Measurements from ENCODE around the gene COTL1. TPM values are rescaled to one million over a fixed set of nuclear protein-coding genes. Genes with fewer than 3 reads are reported as not detected.
A peak's percentile ranks its signal among the peaks of the same experiment; 100 is the strongest.

The COTL1 gene
- total RNA-seq, 1 donor from 2014 or later, result 129 TPM

- Histone ChIP-seq H3K4me3 (no peak overlapping the region), H3K36me3 (no peaks in the 10 kb centered on the region), H3K27me3 (no peaks in the 10 kb centered on the region), H3K9me3 (no peaks in the 10 kb centered on the region), H3K4me1 (peaks cover 59% of the 10 kb centered on the region), H3K27ac (peak overlapping the region; percentile 53)
- no peak for DNase-seq
- ATAC-seq, result no peak
- intact Hi-C loops (cut with DNase I), result no loop called here
- TF ChIP-seq CTCF (IDR thresholded peaks at IDR 0.05), result no peak
These were observed 19.5 kb downstream of the COTL1 start for GRCh38 chr16:84598360-84598759.

- H3K27ac ChIP-seq, result peak overlapping the region; percentile 53
- H3K9me3 ChIP-seq, result no peaks in the 10 kb centered on the region
- peaks cover 57% of the 10 kb centered on the region for H3K4me1 ChIP-seq
- H3K4me3 ChIP-seq, result no peak overlapping the region
- DNase-seq, result no peak
- no peaks in the 10 kb centered on the region for H3K36me3 ChIP-seq
- intact Hi-C loops (cut with DNase I), result no loop called here
- TF ChIP-seq CTCF (IDR thresholded peaks at IDR 0.05), result no peak
- no peaks in the 10 kb centered on the region for H3K27me3 ChIP-seq
- no peak for ATAC-seq
These were observed 19.9 kb downstream of the COTL1 start for GRCh38 chr16:84597931-84598351.

DNA sequence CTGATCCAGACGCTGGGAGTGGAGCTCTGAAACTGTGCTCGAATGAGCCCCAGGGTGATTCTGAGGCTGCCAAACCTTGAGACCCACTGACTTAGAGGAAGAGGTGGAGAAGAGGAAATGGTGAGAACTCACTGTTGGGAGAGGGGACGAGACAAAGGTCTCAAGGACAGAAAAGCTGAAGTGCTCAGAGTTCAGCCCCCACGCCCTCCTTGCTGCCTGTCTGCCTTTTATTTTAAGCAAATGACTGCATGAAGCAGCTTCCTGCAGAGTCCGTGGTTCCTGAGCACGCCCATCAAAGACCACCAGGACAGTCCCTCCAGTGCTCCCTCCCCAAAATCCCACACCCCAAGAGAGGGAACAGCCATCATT, 20.4 kb downstream of the COTL1 start:
- Histone ChIP-seq H3K36me3 (no peaks in the 10 kb centered on the region), H3K27me3 (no peaks in the 10 kb centered on the region), H3K27ac (peak overlapping the region; percentile 53), H3K4me3 (no peak overlapping the region), H3K4me1 (peaks cover 55% of the 10 kb centered on the region), H3K9me3 (no peaks in the 10 kb centered on the region)
- TF ChIP-seq CTCF (IDR thresholded peaks at IDR 0.05), result no peak
- ATAC-seq (peak; percentile 64), DNase-seq (no peak)
- intact Hi-C loops (cut with DNase I), result no loop called here

DNA sequence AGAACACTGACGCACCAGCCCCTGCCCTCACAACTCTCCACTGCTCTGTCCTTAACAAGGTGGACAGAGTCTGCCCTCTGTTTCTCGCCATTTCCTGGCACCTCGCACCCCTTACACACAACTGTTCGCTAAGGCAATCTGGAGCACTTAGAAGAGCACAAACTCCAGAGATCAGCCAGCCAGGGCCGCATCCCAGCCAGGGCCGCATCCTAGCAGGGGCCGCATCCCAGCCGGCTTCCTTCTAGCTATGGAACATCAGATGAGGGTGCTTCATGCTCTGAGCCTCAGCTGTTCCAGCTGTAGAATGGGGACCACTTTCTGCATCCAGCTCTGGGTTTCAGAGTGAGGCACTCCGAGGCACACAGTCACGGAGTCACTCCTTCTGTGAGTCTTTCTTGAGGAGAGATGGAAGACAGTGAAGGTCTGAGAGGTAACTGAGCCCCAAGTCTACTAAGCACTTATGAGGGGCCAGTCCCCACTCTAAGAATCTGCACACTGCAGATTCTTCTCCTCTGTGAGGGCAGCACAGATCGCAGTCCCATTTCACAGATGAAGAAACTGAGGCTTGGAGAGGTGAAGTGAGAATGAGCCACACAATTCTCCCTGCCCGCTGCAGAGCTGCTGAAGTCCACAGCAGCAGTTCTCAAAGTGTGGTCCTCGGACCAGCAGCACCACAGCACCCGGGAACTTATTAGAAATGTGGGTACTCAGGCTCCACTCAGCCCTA, 20.9 kb downstream of the COTL1 start:
- DNase-seq (no peak), ATAC-seq (no peak)
- intact Hi-C loops (cut with DNase I), result no loop called here
- Histone ChIP-seq H3K4me3 (no peak overlapping the region), H3K27me3 (no peaks in the 10 kb centered on the region), H3K4me1 (peaks cover 55% of the 10 kb centered on the region), H3K36me3 (no peaks in the 10 kb centered on the region), H3K9me3 (no peaks in the 10 kb centered on the region), H3K27ac (peak overlapping the region; percentile 53)
- no peak for TF ChIP-seq CTCF (IDR thresholded peaks at IDR 0.05)

- H3K27ac ChIP-seq, result peak overlapping the region; percentile 14
- intact Hi-C loops (cut with DNase I), result no loop called here
- no peak for TF ChIP-seq CTCF (IDR thresholded peaks at IDR 0.05)
These were observed 21.7 kb downstream of the COTL1 start for GRCh38 chr16:84596161-84596560.

More at GRCh38 chr16:84596161-84596560, 21.7 kb downstream of the COTL1 start:
- no peak for ATAC-seq
- no peak for DNase-seq
- Histone ChIP-seq H3K36me3 (no peaks in the 10 kb centered on the region), H3K9me3 (no peaks in the 10 kb centered on the region), H3K4me3 (no peak overlapping the region), H3K4me1 (peaks cover 51% of the 10 kb centered on the region), H3K27me3 (no peaks in the 10 kb centered on the region)

All from upper lobe of right lung (tissue), 1 donor.